ENCODE data around the gene VWA8. TPM values are rescaled to one million over a fixed set of nuclear protein-coding genes. Genes with fewer than 3 reads are reported as not detected.
A peak's percentile ranks its signal among the peaks of the same experiment; 100 is the strongest.

Gene VWA8
- total RNA-seq, 4 donors from 2014 or later = 12.0 to 34.0 (median 16.6) TPM

DNA sequence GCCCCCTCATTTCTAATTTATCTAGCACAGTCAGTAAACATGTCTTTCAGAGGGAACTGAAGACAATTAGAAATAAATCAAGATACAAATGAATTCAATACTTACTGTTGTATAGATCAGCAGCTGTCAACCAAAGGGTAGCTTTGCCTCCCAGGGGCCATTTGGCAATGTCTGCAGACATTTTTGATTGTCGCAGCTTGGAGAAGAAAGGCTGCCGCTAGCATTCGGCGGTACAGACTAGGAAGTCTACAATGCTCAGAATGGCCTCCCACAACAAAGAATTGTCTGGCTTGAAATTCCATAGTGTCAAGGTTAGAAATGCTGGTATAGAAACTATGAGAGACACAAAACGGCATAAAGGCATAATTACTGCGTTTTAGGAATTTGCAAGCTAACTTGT lies 412.0 kb downstream of the VWA8 start:
- H3K36me3 ChIP-seq = no peaks in the 10 kb centered on the region
- DNase-seq (ENCODE audit: low spot score in 2 of 2) = no peak
- no peak overlapping the region for H3K4me3 ChIP-seq
- H3K27ac ChIP-seq = no peak overlapping the region
- H3K9me3 ChIP-seq = no peaks in the 10 kb centered on the region
- peaks cover 19% of the 10 kb centered on the region for H3K4me1 ChIP-seq
- no peak for TF ChIP-seq EP300 (IDR thresholded peaks at IDR 0.05)
- TF ChIP-seq CTCF (IDR thresholded peaks at IDR 0.05) = no peak
- no peak for TF ChIP-seq POLR2AphosphoS5 (IDR thresholded peaks at IDR 0.05)
- no peak for TF ChIP-seq POLR2A (IDR thresholded peaks at IDR 0.05)
- no peaks in the 10 kb centered on the region for H3K27me3 ChIP-seq
- WGBS = 79% methylated on average over 6 of the region's 6 CpGs

DNA sequence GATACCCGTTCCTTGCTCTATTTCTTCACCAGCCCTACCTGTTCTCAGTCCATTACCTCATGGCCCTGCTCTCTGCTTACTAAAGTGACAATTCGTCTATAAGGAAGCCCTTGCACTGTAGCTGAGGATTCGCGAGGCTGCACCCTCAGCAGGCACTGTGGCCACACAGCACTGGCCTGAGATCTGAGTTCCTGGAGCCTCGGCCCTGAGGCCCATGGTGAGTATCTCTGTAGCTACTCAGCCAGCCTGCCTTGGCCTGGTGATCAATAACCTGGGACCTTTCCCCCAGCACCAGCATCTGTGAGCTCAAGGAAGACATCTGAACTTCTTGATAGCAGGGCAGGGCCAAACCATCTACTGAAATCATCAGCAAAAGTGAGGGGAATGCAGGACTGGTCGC lies 412.9 kb downstream of the VWA8 start:
- H3K27ac ChIP-seq = peak overlapping the region; percentile 88
- no peaks in the 10 kb centered on the region for H3K27me3 ChIP-seq
- 62% methylated on average over 5 of the region's 6 CpGs for WGBS
- peak overlapping the region; percentile 4 for H3K4me3 ChIP-seq
- no peak for TF ChIP-seq CTCF (IDR thresholded peaks at IDR 0.05)
- TF ChIP-seq POLR2AphosphoS5 (IDR thresholded peaks at IDR 0.05) = no peak
- no peak for TF ChIP-seq EP300 (IDR thresholded peaks at IDR 0.05)
- TF ChIP-seq POLR2A (IDR thresholded peaks at IDR 0.05) = no peak
- no peaks in the 10 kb centered on the region for H3K9me3 ChIP-seq
- H3K4me1 ChIP-seq = peaks cover 19% of the 10 kb centered on the region
- H3K36me3 ChIP-seq = no peaks in the 10 kb centered on the region
- no peak for DNase-seq (ENCODE audit: low spot score in 2 of 2)

DNA sequence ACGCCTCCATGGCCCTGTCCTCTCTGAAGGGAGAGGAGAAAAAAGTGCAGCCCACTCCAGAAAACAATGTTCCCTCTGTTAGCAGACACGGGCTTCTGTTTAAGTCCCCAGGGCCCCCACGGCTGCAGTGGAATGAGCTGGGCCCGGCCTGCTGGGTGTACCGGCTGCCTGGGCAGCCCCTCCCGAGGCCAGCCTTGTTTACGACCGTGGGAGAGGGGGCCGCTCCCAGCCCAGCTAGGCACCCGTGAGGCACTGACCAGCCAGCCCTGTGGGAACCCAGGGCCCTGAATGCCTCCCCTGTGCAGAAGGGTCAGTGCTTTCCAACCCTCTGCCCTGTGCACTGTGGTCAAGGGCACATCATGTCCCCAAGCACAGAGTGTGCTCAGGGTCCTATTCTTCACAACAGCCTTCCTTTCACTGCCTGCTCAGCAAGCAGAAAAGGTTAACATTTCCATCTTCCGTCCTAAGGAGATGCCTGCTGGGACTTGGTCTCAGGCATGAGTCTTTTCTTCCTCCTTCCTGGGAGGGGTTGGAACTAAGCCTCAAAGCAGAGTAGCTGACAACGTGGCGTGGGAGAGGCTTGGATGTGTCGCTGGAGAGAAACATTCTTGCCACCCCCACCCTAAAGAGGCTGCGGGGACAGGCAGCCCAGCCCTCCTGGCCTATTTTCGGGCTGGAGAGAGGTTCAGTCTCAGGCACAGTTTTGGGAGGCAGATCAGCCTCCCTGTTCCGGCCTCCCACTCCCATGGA lies 413.5 kb downstream of the VWA8 start:
- H3K27me3 ChIP-seq = no peaks in the 10 kb centered on the region
- H3K4me1 ChIP-seq = peaks cover 19% of the 10 kb centered on the region
- peak overlapping the region; percentile 88 for H3K27ac ChIP-seq
- no peaks in the 10 kb centered on the region for H3K9me3 ChIP-seq
- H3K4me3 ChIP-seq = peak overlapping the region; percentile 4
- TF ChIP-seq CTCF (IDR thresholded peaks at IDR 0.05) = no peak
- no peak for TF ChIP-seq POLR2A (IDR thresholded peaks at IDR 0.05)
- TF ChIP-seq EP300 (IDR thresholded peaks at IDR 0.05) = peak; percentile 61
- peak in 2 of 3 donors; percentile 40 to 48 for TF ChIP-seq POLR2AphosphoS5 (IDR thresholded peaks at IDR 0.05)
- H3K36me3 ChIP-seq = no peaks in the 10 kb centered on the region
- no peak for DNase-seq (ENCODE audit: low spot score in 2 of 2)
- 26% methylated on average over 15 of the region's 17 CpGs for WGBS

- DNase-seq (ENCODE audit: low spot score in 2 of 2) = no peak
- WGBS = 91% methylated on average over 14 of the region's 14 CpGs
- peak overlapping the region; percentile 88 for H3K27ac ChIP-seq
- H3K4me1 ChIP-seq = peaks cover 19% of the 10 kb centered on the region
- no peak overlapping the region for H3K4me3 ChIP-seq
- TF ChIP-seq EP300 (IDR thresholded peaks at IDR 0.05) (no peak), CTCF (IDR thresholded peaks at IDR 0.05) (no peak), POLR2AphosphoS5 (IDR thresholded peaks at IDR 0.05) (no peak), POLR2A (IDR thresholded peaks at IDR 0.05) (no peak)
- H3K27me3 ChIP-seq = no peaks in the 10 kb centered on the region
- H3K36me3 ChIP-seq = no peaks in the 10 kb centered on the region
- H3K9me3 ChIP-seq = no peaks in the 10 kb centered on the region
Measured at GRCh38 chr13:41546372-41547190, 414.3 kb downstream of the VWA8 start.

GRCh38 chr13:41545432-41545707 lies 415.5 kb downstream of the VWA8 start:
- H3K4me1 ChIP-seq = peaks cover 19% of the 10 kb centered on the region
- H3K27ac ChIP-seq = no peak overlapping the region
- H3K27me3 ChIP-seq = no peaks in the 10 kb centered on the region
- no peak for DNase-seq (ENCODE audit: low spot score in 2 of 2)
- no peak overlapping the region for H3K4me3 ChIP-seq
- H3K9me3 ChIP-seq = no peaks in the 10 kb centered on the region
- 59% methylated on average over 3 of the region's 3 CpGs for WGBS
- no peak for TF ChIP-seq POLR2AphosphoS5 (IDR thresholded peaks at IDR 0.05)
- no peak for TF ChIP-seq POLR2A (IDR thresholded peaks at IDR 0.05)
- TF ChIP-seq EP300 (IDR thresholded peaks at IDR 0.05) = no peak
- TF ChIP-seq CTCF (IDR thresholded peaks at IDR 0.05) = no peak
- no peaks in the 10 kb centered on the region for H3K36me3 ChIP-seq
